HG02852 (cell line): Measurements from ENCODE around the gene RAB3B.

Source experiments
- ATAC-seq: cut with Tn5 transposase; IDR thresholded peaks from one replicate; pipeline ENCODE4 v1.9.1; 2021; ENCODE audit warnings: mild to moderate bottlenecking, moderate library complexity; ENCODE audit not compliant: unreplicated experiment

The RAB3B gene

GRCh38 chr1:51957618-51958017 is 32.9 kb downstream of the RAB3B start:
- no peak for ATAC-seq

- no peak for ATAC-seq
Measured at GRCh38 chr1:51956528-51957509, 33.7 kb downstream of the RAB3B start.

DNA sequence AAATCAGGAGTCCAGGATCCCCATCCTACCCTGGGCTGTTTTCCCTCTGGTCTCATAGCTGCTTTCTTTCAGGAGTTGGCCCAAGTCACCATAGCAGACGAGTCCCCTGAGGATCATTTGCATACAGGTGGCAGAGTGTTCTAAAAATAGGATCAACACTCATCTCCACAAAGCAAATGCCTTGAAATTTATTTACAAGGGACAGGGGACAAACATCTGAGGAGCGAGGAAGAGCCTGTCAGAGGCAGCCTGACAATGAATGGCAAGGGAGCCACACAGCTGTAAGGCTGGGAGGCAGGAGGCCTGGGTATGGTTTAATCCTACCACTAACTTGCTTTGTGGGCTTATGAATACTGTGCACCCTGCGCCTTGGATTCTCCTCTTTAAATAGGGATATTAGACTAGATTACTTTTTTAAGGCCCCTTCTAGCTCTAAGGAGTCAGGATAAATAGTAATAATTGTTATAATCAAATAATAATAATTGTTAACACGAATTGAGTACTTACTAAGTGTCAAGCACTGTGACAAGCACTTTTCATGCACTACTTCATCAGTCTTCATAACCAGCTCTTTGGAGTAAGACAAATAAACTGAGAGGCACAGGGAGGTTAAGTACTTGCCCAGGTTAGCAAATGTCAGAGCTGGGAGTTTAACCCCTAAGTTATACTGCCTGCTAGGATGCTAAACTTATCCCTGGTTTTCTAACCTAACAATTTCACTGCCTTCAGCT is 34.5 kb downstream of the RAB3B start:
- ATAC-seq: no peak

DNA sequence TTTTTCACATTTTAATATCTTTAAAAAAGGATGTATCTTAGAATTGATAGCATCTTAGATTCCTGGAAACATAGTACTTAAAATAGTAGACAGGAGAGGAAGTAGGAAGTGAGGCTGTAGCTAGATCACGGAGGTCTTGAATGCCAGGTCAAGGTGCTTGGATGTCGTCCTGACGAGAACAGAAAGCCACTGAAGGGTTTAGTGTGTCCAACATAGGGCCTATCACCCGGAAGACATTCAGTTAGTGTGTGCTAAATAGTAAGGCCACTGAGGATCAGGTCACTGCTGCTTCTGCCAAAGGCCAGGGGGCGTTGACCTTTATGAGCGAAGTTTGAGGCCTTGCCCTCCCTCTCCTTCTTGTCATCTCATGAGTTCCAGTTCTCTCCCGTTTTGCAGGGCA is 35.7 kb downstream of the RAB3B start:
- ATAC-seq: no peak

DNA sequence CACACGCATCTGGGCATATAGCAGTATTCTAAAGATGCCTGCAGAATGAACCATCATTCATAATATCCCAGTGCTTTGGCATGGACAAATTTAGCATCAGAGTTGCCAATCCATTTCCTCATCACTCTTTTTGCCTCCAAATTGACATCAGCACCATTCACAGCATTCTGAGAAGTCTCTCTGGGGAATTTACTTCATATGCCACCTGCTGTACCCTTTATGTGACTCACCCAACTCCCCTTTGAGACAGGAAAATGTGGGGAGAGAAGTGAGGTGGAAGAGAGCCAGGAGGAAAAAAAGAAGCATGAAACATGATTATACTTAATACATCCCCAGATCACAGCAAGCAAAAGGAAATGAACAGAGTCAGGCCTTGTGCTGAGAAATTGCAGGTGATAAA is 37.4 kb downstream of the RAB3B start:
- no peak for ATAC-seq

DNA sequence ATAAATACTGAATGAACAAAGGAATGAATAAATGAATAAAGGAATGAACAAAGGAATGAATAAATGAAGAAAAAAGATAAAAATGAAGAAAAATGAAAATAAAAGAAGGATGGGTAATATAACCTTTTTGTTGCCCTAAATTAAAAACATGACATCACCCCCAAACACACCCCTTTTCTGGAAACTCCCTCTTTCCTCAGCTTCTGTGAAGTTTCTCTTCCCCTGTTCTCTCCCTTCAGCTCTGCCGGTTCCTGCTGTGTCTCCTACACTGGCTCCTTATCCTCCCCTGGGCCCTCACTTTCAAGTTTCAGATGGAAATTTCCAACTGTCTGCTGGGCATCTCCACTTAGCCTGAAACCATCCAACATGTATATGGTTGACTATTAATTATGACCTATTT is 37.9 kb downstream of the RAB3B start:
- no peak for ATAC-seq

DNA sequence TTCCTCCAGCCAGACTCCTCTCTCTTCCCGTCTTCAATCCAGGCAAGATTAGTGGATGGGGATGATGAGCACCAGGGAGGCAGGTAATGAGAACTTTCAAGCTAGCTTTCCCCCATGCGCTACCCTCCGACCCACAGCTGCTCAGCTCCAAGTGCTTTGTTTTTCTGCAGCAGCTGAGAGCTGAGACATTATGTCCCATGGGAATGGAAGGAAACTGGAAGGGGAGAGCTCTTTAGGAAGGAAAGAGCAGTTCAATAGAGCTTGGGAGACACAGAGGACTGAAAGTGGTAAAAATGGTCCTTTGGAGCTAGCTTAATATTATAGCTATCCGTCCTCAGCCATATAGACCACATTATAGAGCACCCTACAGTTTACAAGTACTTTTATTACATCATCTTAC is 39.8 kb downstream of the RAB3B start:
- no peak for ATAC-seq

GRCh38 chr1:51949014-51949702 is 41.3 kb downstream of the RAB3B start:
- ATAC-seq: no peak

GRCh38 chr1:51948491-51948915 is 42.0 kb downstream of the RAB3B start:
- no peak for ATAC-seq

DNA sequence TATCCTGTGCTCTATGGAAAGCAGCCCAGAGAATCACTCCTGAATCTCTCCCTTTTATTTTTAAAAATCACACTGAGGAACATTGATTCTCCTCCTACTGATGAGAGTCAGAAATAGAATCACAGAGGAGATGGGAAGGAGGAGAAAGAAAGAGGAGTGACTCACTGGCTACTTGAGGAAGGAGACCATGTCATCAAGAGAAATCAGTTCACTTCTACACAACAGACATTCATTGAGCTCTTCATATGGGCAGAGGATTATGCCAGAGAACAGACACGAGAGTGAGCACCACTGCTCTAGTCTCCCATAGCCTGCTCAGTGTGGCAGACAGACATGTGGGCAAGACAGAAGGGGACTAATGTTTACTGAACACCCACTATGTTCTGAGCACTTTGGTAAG is 44.2 kb downstream of the RAB3B start:
- ATAC-seq: no peak

DNA sequence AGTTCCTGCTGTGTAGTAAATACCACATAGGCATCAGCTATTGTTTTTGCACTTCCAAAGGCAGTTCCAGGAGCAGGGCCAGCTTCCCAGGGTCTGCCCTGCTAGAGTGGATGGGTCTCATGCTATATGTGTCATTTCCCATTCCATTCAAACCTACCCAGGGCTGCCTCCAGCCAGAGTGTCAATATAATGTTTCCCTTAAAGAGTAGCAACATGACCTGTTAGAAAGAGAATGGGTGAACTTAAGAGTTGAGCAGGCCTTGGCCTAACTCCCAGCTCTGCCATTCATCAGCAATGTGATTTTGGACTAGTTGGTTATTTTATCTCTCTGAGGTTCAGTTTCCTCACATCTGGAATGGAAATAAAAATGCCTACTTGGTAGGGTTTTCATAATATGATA is 44.9 kb downstream of the RAB3B start:
- no peak for ATAC-seq

GRCh38 chr1:51942281-51942680 is 48.2 kb downstream of the RAB3B start:
- no peak for ATAC-seq

DNA sequence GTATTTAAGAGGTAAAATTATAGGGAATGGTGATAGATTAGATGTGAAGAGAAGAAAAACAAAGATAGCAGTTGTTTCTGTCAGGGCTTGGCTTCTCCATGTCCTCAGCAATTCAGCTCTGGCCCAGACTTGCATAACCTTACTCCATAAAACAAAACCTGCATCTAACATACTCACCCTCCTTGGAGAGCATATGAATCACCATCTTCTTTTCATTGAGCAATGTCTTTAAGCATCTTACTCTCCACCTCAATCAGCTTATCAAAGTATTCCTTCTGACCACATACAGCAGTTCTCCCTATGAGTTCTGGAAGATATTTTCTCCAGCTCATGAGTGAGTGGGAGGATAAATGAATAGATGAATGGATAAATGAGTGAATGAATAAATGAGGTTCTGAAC is 49.0 kb downstream of the RAB3B start:
- no peak for ATAC-seq

- ATAC-seq: no peak
Measured at GRCh38 chr1:51937112-51937511, 53.4 kb downstream of the RAB3B start.

DNA sequence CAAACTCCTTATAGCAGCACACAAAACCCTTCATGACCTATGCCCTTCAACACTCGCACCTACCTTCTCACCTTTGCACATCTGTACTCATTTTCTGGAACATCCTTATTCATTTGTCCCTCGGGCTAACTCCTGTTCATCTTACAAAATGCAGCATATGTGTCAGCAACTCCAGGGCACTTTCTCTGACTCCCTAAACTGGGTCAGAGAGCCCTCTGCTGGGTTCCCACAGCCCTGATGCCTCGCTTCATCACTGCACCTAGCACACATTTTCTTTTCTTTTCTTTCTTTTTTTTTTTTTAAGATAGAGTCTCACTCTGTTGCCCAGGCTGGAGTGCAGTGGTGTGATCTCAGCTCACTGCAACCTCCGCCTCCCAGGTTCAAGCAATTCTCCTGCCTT is 54.0 kb downstream of the RAB3B start:
- ATAC-seq: no peak

GRCh38 chr1:51933344-51933743 is 57.2 kb downstream of the RAB3B start:
- no peak for ATAC-seq

- ATAC-seq: no peak
Measured at GRCh38 chr1:51930329-51930728, 60.2 kb downstream of the RAB3B start.

DNA sequence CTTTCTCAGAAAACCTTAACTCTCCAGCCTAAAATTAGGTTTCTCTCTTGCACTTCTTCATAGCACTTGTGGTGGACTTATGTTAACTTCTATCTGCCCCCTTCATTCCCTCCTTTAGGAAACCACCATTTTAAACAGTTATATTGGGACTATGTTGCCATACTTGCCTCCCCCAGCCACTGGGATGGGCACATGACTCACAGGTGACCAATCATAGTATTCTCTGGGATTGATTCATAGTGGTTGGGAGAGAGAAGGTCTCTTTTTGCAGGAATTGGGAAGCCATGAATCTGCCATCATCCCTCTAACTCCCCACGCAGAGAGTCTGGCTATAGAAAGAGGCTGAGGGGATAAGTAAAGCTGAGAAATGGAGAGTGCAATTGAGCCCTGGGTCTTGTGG is 61.6 kb downstream of the RAB3B start:
- ATAC-seq: no peak

- no peak for ATAC-seq
Measured at GRCh38 chr1:51927029-51927428, 63.5 kb downstream of the RAB3B start.

- no peak for ATAC-seq
Measured at GRCh38 chr1:51926171-51926812, 64.2 kb downstream of the RAB3B start.

GRCh38 chr1:51924455-51924854 is 66.0 kb downstream of the RAB3B start:
- no peak for ATAC-seq
